HG03066 (cell line): ENCODE measurements around the gene TRPC3.

Source experiments
- ATAC-seq: cut with Tn5 transposase; IDR thresholded peaks from one replicate; pipeline ENCODE4 v1.9.1; 2021; ENCODE audit warnings: low read depth; ENCODE audit not compliant: unreplicated experiment

The TRPC3 gene

DNA sequence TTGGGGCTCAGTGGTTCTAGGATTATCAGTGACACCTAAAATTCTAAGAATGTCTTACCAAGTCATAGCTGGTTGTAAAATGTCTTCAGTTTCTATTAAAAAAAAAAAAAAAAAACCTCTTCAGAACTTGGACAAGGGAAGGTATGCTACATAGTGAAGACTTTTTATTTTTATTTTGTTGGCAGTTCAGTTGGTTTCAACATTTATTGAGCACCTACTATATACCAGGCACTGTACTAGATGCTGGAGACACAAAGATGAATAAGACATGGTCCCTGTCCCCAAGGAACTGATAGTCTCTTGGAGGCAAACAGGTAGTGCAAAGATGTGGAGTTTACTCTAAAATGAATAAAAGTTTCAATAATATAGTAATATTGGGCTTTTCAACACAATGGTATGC is 72.7 kb downstream of the TRPC3 start:
- no peak for ATAC-seq

GRCh38 chr4:121877041-121877773 is 74.7 kb downstream of the TRPC3 start:
- no peak for ATAC-seq

DNA sequence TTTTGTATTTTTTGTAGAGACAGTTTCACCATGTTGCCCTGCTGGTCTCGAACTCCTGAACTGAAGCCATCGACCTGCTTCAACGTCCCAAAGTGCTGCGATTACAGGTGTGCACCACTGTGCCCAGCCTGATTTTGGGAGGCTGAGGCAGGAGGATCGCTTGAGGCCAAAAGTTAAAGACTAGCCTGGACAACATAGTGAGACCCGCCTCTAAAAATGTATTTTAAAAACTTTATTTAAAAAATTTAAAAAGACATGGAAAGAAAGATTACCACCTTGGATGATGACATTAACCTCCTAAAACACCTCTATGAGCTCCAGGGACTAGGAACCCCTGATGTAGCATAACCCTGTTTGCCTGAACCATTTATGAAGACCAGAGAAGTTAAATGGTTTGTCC is 75.8 kb downstream of the TRPC3 start:
- ATAC-seq = no peak

- no peak for ATAC-seq
Measured at GRCh38 chr4:121875652-121876051, 76.2 kb downstream of the TRPC3 start.

GRCh38 chr4:121873604-121874003 is 78.3 kb downstream of the TRPC3 start:
- ATAC-seq = peak; percentile 18

GRCh38 chr4:121869841-121870822 is 81.7 kb downstream of the TRPC3 start, which contains the start of gene BBS7:
BBS7 (minus strand) TSS chr4:121870474; CDS start chr4:121870313, 161 bp downstream.
- ATAC-seq = peak; percentile 98

DNA sequence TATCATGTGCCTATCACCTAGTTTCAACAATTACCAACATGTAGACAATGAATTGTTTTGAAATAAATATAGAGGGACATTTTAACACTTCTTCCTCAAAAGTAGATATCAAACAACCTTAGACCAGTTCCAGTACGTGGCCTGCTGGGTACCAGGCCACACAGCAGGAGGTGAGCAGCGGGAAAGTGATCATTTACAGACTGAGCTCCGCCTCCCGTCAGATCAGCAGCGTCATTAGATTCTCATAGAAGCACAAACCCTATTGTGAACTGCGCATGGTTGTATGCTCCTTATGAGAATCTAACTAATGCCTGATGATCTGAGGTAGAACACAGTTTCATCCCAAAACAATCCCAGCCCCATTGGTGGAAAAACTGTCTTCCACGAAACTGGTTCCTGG is 88.1 kb downstream of the TRPC3 start:
- no peak for ATAC-seq

DNA sequence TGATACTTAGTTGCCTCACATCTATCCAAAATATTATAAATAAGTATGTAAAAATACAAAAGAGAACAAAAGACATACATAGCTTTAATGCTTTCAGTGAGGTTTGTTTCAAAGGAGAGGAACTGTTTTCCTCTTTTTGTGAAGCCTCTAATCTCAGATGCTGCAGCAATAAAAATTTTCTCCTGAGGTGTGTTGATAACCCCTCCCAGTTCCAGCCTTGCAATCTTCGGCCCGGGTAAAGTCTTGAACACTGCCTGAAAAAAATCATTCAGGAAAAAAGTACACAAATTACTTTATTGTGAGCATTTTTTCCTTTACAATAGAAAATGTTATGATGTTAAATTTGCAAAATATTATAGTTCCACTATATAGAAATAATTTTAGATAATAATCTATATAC is 90.4 kb downstream of the TRPC3 start:
- no peak for ATAC-seq

DNA sequence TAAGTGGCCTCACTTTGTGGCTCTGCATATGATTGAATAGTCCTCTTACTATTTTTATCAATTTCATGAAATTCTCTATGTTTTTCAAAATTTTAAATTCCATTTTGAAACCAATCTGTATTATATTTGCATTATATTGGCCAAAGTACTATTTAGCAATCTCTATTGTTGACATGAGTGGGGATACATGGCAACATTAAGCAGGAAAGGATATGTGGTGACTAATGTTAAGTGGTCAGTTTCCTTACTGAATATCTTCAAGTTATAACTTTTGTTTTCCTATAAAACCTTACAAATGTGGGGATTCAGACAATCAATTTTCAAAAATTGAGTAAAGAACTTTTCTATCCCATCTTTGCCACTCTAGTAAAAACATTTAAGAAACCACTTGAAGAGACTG is 91.7 kb downstream of the TRPC3 start:
- ATAC-seq = no peak

DNA sequence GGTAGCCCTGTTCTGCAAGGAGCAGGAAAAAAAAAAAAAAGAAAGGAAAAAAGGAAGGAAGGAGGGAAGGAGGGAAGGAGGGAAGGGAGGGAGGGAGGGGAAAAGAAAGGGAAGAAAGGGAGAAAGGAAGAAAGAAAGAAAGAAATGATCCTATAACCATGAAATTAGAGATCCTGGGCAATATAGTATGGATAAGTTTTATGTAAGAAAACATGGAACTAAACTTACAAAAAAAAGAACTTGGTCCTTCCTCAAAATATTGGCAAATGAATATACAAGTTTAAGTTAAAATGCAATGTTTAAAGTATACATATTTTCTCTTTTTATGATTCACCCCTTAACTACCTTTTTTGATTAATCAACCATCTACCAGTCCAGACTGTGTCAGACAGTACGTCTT is 100.5 kb downstream of the TRPC3 start:
- no peak for ATAC-seq

- ATAC-seq = no peak
Measured at GRCh38 chr4:121846662-121847061, 105.2 kb downstream of the TRPC3 start.

DNA sequence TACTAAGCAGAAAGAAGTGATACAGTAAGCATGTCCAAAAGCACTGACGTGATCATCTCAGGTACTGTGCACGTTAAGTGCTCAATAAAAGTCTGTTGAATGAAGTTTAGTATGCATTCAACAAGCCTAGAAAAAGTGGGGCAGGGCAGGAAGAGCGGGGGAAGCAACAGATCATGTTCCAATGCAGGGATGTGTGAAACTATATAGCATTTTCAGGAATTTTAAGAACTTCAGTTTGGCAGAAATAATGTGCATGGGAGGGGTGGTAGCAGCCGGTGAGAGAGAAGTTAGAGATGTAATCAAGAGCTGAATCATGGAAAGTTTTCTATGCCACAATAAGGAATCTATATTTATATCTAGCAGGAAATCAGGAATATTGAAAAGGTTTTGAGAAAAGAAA is 109.0 kb downstream of the TRPC3 start:
- ATAC-seq = no peak

GRCh38 chr4:121838136-121838535 is 113.7 kb downstream of the TRPC3 start:
- ATAC-seq = no peak

DNA sequence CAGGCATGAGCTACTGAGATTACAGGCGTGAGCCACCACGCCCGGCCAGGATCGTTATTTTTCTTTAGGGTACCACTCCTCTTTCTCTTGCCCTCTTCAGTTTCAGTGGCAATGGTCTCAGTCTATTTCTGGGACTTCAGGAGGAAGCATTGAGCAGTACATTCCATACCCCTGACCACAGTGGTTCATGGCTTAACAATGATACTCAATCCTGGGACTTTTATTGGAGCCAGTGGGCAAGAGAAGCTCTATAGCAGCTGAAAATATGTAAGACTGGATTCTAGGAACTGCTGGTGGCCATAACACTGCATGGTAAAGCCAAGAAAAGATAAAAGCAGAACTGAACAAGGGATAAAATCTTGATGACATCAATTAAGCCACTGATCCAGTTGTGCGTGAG is 122.3 kb downstream of the TRPC3 start:
- ATAC-seq = no peak
